Measurements from ENCODE around the gene GASK1B.

DNA sequence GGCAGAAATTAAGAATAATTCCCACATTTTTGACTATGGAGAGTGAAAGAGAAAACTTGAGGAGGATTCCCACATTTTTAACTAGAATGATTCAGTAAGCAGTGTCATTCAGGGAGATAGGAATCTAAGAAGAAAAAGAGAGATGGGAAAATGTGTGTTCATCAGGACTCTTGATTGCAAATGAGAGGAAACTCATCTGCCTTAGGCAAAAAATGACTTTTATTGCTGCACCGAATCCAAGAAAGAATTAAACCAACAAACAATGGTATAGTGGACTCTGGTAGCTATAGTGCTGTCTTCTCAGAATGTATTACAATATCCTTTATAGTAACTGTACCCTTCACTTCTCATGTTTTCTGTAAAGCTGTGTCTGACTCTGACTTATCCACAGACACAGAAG, 22.5 kb upstream of the GASK1B start:
- TF ChIP-seq, protein P1, sequence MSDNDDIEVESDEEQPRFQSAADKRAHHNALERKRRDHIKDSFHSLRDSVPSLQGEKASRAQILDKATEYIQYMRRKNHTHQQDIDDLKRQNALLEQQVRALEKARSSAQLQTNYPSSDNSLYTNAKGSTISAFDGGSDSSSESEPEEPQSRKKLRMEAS (IDR thresholded peaks at IDR 0.05; ENCODE audit: insufficient read depth, insufficient read length) = no peak
- TF ChIP-seq, protein P2, sequence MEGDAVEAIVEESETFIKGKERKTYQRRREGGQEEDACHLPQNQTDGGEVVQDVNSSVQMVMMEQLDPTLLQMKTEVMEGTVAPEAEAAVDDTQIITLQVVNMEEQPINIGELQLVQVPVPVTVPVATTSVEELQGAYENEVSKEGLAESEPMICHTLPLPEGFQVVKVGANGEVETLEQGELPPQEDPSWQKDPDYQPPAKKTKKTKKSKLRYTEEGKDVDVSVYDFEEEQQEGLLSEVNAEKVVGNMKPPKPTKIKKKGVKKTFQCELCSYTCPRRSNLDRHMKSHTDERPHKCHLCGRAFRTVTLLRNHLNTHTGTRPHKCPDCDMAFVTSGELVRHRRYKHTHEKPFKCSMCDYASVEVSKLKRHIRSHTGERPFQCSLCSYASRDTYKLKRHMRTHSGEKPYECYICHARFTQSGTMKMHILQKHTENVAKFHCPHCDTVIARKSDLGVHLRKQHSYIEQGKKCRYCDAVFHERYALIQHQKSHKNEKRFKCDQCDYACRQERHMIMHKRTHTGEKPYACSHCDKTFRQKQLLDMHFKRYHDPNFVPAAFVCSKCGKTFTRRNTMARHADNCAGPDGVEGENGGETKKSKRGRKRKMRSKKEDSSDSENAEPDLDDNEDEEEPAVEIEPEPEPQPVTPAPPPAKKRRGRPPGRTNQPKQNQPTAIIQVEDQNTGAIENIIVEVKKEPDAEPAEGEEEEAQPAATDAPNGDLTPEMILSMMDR (IDR thresholded peaks at IDR 0.05; ENCODE audit: extremely low read depth in 1 of 2, insufficient read depth in 1 of 2, low read depth in 1 of 2, low read length in 2 of 2) = no peak
